Measurements from ENCODE around the gene MOB2. TPM values are rescaled to one million over a fixed set of nuclear protein-coding genes. Genes with fewer than 3 reads are reported as not detected.

MOB2 gene
- total and polyA plus RNA-seq, 2 of the 13 experiments (the other 11 are each of a cell fraction or from before 2014, with no cell fraction given): 21.8 to 27.7 TPM

DNA sequence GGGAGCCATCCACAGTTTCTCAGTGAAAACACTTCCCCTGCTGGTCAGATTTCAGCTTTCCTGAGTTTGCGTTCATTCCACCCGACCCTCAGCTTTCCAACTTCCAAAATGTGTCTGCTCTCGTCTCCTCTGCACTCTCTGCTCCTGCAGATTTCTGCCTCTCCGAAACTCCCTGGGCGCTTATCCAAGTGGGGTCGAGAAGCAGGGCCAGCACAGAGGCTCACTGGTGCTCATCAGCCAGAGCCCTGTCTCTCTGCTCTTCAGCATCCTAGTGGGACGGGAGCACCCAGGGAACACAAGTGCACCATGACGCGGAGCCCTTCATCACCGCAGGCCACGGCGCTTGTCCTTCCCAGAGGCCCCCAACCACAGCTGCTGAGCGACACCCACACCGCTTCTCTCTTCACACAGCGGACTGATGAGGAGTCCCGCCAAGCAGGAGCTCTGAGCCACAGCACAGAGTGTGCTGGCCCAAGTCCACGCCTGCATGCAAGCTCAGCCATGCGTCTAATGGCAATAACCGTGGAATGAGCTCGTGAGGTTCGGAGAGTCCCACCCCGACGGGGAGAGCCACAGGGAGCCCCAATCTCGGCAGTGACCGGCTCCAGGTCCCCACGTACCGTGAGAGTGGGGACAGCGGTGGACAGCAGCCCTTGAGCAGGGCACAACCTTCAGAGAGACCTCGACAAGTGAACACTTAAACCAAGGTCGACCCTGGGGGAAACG is 27.9 kb upstream of the MOB2 start:
- no TSS peak for BruUV-seq (replicated peaks)
- intact Hi-C loops (cut with micrococcal nuclease; ENCODE audit: unreplicated experiment): loop anchor here (2.0 kb wide), 1 partner anchor 312 kb away; no protein-coding TSS in a partner anchor
- Histone ChIP-seq H3K79me2 (ENCODE audit: insufficient read depth, low read length) (peaks cover under 1% of the 10 kb centered on the region), H3K9ac (ENCODE audit: insufficient read depth, low read depth, low read length) (no peak overlapping the region), H3K4me3 (replicated peaks in 1 of 3; ENCODE audit: insufficient read depth in 1 of 3, low read depth in 2 of 3, low read length in 3 of 3) (no peak overlapping the region), H3K9me3 (ENCODE audit: low read length) (no peaks in the 10 kb centered on the region), H3K27ac (ENCODE audit: extremely low read length, insufficient read depth, low read length) (no peak overlapping the region), H3K36me3 (replicated peaks in 1 of 2; ENCODE audit: control insufficient read depth in 1 of 2, insufficient read depth in 2 of 2, low read length in 2 of 2) (no peaks in the 10 kb centered on the region), H3K4me2 (ENCODE audit: low read depth, low read length) (no peak overlapping the region), H3K27me3 (ENCODE audit: control insufficient read depth in 1 of 2, insufficient read depth in 2 of 2, low read length in 2 of 2) (no peaks in the 10 kb centered on the region), H4K20me1 (ENCODE audit: insufficient read depth, low read length) (peaks cover 50% of the 10 kb centered on the region), H2AFZ (ENCODE audit: low read length) (no peak overlapping the region), H3K4me1 (ENCODE audit: insufficient read depth, low read length) (no peaks in the 10 kb centered on the region)
- ChIA-PET POLR2A (interaction anchor here (1.1 kb wide), 1 partner anchor 312 kb away, joined by 3 read pairs; no protein-coding TSS in a partner anchor), CTCF (ENCODE audit: low intra/inter-chr PET ratio, low total read pairs) (interaction anchor here (1.5 to 1.7 kb wide), 2 partner anchors 312 to 399 kb away, joined by 9 to 11 read pairs; no protein-coding TSS in a partner anchor)
- in situ Hi-C loops (cut with HindIII; ENCODE audit: extremely low pct_ligation_motif_present, low pct_unique_long_range_greater_than_20kb): no loop called here
- ATAC-seq (no peak), DNase-seq (ENCODE audit: low spot score) (no peak), FAIRE-seq (no peak)
- WGBS (ENCODE audit: low lambda C conversion rate): 95% methylated on average over 25 of the region's 31 CpGs
- TF ChIP-seq ZNF12 (CRISPR knock-in tag; IDR thresholded peaks at IDR 0.05) (no peak), MTF1 (CRISPR knock-in tag; IDR thresholded peaks at IDR 0.05) (no peak), KDM6A (CRISPR knock-in tag; IDR thresholded peaks at IDR 0.05; ENCODE audit: low read depth) (no peak), XRCC5 (optimal IDR thresholded peaks at IDR 0.05; ENCODE audit: low read length) (no peak), ZNF678 (CRISPR knock-in tag; IDR thresholded peaks at IDR 0.05) (no peak), SMARCE1 (IDR thresholded peaks at IDR 0.05; ENCODE audit: borderline replicate concordance) (no peak), AKAP8 (CRISPR knock-in tag; IDR thresholded peaks at IDR 0.05) (no peak)
- TF ChIP-seq, protein P1, sequence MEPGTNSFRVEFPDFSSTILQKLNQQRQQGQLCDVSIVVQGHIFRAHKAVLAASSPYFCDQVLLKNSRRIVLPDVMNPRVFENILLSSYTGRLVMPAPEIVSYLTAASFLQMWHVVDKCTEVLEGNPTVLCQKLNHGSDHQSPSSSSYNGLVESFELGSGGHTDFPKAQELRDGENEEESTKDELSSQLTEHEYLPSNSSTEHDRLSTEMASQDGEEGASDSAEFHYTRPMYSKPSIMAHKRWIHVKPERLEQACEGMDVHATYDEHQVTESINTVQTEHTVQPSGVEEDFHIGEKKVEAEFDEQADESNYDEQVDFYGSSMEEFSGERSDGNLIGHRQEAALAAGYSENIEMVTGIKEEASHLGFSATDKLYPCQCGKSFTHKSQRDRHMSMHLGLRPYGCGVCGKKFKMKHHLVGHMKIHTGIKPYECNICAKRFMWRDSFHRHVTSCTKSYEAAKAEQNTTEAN (CRISPR knock-in tag; conservative IDR thresholded peaks at IDR 0.05): no peak
- TF ChIP-seq, protein P2, sequence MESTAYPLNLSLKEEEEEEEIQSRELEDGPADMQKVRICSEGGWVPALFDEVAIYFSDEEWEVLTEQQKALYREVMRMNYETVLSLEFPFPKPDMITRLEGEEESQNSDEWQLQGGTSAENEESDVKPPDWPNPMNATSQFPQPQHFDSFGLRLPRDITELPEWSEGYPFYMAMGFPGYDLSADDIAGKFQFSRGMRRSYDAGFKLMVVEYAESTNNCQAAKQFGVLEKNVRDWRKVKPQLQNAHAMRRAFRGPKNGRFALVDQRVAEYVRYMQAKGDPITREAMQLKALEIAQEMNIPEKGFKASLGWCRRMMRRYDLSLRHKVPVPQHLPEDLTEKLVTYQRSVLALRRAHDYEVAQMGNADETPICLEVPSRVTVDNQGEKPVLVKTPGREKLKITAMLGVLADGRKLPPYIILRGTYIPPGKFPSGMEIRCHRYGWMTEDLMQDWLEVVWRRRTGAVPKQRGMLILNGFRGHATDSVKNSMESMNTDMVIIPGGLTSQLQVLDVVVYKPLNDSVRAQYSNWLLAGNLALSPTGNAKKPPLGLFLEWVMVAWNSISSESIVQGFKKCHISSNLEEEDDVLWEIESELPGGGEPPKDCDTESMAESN (CRISPR knock-in tag; conservative IDR thresholded peaks at IDR 0.05): no peak
